GM18520 (cell line): Measurements from ENCODE around the gene FGG.

Source experiments
- ATAC-seq: cut with Tn5 transposase; IDR thresholded peaks from one replicate; pipeline ENCODE4 v1.9.1; 2021; ENCODE audit not compliant: unreplicated experiment

Gene FGG

DNA sequence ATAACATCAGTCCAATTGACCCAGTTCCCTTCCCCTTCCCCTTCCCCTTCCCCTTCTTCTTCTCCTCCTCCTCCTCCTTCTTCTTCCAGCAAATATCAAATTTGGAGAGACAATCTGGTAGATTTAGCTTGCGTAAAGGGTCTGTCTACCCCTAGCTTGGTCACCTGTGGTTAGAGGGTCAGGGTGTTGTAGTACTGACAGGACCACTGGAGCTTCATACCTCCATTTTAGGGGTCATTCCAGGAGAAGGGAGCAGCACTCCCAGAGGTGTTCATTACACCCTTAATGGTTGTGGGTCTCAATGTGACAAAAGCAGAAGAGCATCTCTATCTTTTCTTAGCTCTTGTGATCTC, 53.3 kb downstream of the FGG start:
- no peak for ATAC-seq
